ENCODE data around the gene PARD3. TPM values are rescaled to one million over a fixed set of nuclear protein-coding genes. Genes with fewer than 3 reads are reported as not detected.
"Not testable (repeated sequence)": the region's sequence is repeated elsewhere in the genome, so short reads cannot be mapped to it uniquely, and the experiment has no call there.

Gene PARD3
- polyA plus RNA-seq, 3 donors, result 79.3 to 88.4 (median 87.3) TPM

- DNase-seq (ENCODE audit: low read depth in 3 of 3, low spot score in 2 of 3), result no peak
These were observed 436.8 kb downstream of the PARD3 start for GRCh38 chr10:34378297-34378696.

- no peak for DNase-seq (ENCODE audit: low read depth in 3 of 3, low spot score in 2 of 3)
These were observed 437.3 kb downstream of the PARD3 start for GRCh38 chr10:34377833-34378232.

- no peak for DNase-seq (ENCODE audit: low read depth in 3 of 3, low spot score in 2 of 3)
These were observed 440.6 kb downstream of the PARD3 start for GRCh38 chr10:34374356-34375045.

DNA sequence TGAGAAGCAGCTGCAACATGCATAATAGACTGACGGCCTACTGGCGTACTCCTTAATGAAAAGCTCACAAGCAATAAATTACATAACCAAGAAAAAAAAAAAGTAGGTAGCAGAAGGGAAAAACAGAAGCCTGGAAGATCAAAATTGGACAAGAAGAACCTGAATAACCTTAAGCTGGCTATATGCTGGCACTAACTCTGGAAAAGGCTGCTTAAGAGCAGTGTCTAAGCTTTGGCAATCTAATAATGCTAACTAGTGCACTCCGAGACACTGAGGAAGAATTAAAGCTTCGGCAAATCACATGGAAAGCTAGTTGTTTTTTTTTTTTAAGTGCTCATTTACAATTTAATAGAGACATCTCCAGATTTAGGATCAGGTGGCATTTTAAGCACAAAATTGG lies 441.9 kb downstream of the PARD3 start:
- no peak for DNase-seq (ENCODE audit: low read depth in 3 of 3, low spot score in 2 of 3)

GRCh38 chr10:34372509-34372908 lies 442.6 kb downstream of the PARD3 start:
- no peak for DNase-seq (ENCODE audit: low read depth in 3 of 3, low spot score in 2 of 3)

DNA sequence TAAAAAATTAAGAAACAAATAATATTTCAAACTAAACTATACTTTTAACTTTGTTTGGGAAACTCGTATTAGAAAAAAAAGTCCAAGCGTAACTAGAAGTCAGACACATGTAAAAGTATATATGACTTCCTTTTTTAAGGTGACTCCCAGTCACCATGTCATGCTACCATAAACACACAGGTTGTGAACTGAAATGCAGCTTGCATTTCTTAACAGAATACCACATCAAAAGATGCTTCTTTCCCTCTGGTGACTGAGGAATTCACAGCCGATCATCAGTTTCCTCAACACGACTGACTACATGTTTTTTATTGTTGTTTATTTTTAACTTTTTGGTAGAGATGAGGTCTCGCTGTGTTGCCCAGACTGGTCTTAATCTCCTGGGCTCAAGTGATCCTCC lies 445.0 kb downstream of the PARD3 start:
- DNase-seq (ENCODE audit: low read depth in 3 of 3, low spot score in 2 of 3), result no peak

- no peak for DNase-seq (ENCODE audit: low read depth in 3 of 3, low spot score in 2 of 3)
These were observed 446.0 kb downstream of the PARD3 start for GRCh38 chr10:34369120-34369519.

DNA sequence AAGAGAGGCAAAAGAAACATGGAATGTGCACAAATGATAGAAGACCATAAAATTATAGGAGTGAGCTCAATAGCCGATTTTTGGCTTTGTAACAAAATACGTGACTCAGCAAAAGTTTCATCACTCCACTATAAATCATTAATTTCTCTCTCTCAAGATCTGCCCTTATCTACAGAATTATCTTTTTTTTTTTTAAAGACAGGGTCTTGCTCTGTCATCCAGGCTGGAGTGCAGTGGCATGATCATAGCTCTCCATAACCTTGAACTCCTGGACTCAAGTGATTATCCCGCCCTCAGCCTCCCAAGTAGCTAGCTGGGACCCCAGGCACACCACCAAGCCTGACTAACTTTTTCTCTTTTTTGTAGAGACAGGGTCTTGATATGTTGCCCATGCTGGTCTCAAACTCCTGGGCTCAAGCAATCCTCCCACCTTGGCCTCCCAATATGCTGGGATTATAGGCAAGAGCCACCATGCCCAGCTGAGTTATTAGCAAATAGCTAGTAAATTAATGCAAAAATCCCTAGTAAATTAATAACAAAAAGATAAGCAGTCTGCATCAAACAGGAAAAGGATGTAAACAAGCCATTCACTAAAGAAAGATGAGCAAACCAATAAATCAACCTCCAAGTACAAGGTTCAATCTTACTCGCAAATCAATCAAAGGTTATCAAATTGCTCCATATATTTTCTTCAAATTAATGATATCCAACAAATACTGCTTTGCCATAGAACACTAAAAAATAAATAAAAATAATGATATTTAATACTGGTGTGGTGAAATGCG lies 450.7 kb downstream of the PARD3 start:
- no peak for DNase-seq (ENCODE audit: low read depth in 3 of 3, low spot score in 2 of 3)

DNA sequence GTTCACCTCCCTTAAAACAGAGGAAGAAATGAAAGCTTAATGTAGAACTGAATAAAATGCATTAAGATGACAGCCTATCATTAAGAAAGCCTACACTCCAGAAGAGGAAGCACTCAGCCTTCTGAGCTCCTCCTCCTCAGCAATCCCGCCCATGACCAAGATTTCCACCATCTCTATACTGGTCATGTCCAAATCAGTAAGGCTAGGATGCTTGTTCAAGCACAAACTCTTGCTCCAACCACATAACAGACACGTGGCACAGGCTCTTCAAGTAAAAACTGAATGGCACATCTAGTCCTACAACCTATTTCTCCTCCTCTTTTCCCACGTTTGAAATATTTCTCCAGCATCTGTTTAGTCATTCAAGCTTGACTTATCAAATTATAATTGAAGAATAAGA lies 454.1 kb downstream of the PARD3 start:
- no peak for DNase-seq (ENCODE audit: low read depth in 3 of 3, low spot score in 2 of 3)

- no peak for DNase-seq (ENCODE audit: low read depth in 3 of 3, low spot score in 2 of 3)
These were observed 455.7 kb downstream of the PARD3 start for GRCh38 chr10:34359435-34359813.

DNA sequence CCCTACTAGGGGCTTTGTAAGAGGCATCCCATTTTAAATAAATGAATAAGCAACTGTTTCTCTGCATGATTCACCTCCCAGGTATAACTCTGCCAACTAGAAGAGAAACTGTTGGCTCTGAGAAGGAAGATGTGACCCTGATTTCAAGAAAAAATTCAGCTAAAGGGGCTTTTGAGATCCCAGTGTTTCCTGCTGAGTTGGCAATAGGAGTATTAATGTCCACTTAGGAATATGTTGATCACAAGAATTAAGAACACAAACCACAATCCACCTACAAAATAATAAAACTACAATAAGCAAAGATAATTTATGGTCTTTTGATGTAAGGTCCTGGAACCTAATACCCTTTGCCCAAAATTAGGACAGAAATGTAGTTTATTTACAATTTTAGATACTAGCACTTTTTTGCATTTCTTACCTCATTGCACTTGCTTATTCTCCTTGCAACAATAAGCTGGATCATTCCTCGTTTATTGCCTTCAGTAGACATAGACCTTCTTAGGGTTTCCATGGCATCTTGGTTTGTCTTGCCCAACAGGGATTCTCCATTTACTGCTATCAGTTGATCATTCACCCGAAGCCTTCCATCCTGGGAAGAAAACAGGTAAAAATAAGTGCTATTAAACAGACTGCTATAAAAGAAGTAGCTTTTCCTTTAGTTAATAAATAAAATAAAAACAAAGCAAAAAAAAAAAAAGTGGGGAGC lies 456.2 kb downstream of the PARD3 start:
- no peak for DNase-seq (ENCODE audit: low read depth in 3 of 3, low spot score in 2 of 3)

DNA sequence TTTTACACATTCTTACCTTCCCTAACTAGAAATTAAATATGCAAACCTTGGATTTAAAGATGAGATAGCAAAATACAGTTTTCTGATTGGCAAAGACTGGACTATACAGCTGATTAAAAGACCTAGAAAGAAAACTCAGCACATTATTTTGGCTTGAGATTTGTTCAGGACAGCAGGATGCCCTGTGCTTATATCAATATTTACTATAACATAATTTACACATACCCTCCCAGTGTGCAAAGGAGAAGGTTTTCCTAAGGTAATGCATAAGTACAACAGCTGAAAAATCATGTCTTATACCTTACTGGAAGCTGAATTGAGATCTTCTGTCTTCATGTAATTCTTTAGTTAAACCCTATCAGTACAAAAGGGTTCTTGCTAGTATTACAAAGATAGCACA lies 458.6 kb downstream of the PARD3 start:
- DNase-seq (ENCODE audit: low read depth in 3 of 3, low spot score in 2 of 3), result no peak

DNA sequence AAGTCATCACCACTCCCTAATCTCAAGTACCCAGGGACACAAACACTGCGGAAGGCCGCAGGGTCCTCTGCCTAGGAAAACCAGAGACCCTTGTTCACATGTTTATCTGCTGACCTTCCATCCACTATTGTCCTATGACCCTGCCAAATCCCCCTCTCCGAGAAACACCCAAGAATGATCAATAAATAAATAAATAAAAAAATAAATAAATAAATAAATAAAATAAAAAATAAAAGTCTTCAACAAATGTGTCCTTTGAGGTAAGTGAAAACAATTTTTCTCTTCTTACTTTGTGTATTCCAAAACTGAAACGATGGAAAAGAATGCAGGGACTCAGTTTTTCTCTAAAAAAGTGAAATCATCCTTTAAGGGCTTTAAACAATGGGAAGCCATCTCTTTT lies 461.6 kb downstream of the PARD3 start:
- DNase-seq (ENCODE audit: low read depth in 3 of 3, low spot score in 2 of 3), result not testable (repeated sequence)

- DNase-seq (ENCODE audit: low read depth in 3 of 3, low spot score in 2 of 3), result not testable (repeated sequence)
These were observed 462.4 kb downstream of the PARD3 start for GRCh38 chr10:34352599-34353204.

- DNase-seq (ENCODE audit: low read depth in 3 of 3, low spot score in 2 of 3), result no peak
These were observed 463.9 kb downstream of the PARD3 start for GRCh38 chr10:34351161-34351560.

DNA sequence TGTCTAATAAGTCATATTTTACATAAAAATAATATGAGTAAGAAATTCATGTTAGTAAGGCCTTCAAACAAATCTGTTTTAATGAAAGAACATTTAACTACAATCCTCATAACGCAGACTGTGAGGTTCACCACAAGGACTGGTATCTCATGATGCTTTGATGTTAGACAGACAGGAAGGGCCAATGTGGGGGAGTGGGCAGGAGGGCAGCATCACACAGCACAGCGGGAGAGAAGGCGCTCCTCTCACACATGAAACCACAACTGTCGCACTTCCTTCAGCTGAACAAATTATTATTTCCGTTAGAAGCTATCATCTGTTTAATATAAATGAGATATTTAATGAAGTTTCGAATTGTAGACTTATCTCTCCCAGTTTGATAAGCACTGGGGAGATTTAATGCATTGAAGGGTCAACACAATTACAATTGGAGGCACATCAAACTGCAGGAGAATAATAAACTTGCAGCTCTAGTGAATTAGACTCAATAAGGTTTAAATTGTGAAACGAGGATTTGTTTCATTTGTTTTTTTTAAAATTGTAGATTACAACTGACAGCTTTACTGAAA lies 466.1 kb downstream of the PARD3 start:
- DNase-seq (ENCODE audit: low read depth in 3 of 3, low spot score in 2 of 3), result no peak

GRCh38 chr10:34348021-34348420 lies 467.1 kb downstream of the PARD3 start:
- no peak for DNase-seq (ENCODE audit: low read depth in 3 of 3, low spot score in 2 of 3)

DNA sequence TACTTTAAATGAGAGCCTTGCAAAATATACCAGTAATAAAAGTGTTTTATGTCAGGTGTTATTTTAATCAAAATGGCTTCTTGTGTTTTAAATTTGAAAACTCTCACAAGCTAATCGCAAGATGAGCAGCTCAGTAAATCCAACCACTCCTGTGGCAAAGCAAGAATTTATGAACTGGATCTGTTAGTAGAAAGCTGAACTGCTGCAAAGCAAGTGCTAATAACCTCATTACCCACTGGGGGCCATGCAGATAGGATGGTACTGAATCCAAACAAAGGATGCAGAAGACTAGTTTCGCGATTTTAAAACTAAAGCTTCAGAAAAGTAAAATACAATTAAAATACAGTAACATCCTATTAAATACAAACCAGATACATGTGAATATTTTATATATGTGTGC lies 468.0 kb downstream of the PARD3 start:
- no peak for DNase-seq (ENCODE audit: low read depth in 3 of 3, low spot score in 2 of 3)

- no peak for DNase-seq (ENCODE audit: low read depth in 3 of 3, low spot score in 2 of 3)
These were observed 468.5 kb downstream of the PARD3 start for GRCh38 chr10:34346516-34347100.

- no peak for DNase-seq (ENCODE audit: low read depth in 3 of 3, low spot score in 2 of 3)
These were observed 469.7 kb downstream of the PARD3 start for GRCh38 chr10:34345383-34345782.

GRCh38 chr10:34343764-34344163 lies 471.3 kb downstream of the PARD3 start:
- no peak for DNase-seq (ENCODE audit: low read depth in 3 of 3, low spot score in 2 of 3)

Measured in right renal cortex interstitium (tissue), 3 donors.